RPMI8226 (cell line): Measurements from ENCODE around the gene MORF4L1.
A peak's percentile ranks its signal among the peaks of the same experiment; 100 is the strongest.
"Not testable (repeated sequence)": the region's sequence is repeated elsewhere in the genome, so short reads cannot be mapped to it uniquely, and the experiment has no call there.

ENCODE experiments used
- DNase-seq: peaks from one replicate; pipeline ENCODE4 v3.0.0-alpha.2; 2015

The MORF4L1 gene, protein sequence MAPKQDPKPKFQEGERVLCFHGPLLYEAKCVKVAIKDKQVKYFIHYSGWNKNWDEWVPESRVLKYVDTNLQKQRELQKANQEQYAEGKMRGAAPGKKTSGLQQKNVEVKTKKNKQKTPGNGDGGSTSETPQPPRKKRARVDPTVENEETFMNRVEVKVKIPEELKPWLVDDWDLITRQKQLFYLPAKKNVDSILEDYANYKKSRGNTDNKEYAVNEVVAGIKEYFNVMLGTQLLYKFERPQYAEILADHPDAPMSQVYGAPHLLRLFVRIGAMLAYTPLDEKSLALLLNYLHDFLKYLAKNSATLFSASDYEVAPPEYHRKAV

DNA sequence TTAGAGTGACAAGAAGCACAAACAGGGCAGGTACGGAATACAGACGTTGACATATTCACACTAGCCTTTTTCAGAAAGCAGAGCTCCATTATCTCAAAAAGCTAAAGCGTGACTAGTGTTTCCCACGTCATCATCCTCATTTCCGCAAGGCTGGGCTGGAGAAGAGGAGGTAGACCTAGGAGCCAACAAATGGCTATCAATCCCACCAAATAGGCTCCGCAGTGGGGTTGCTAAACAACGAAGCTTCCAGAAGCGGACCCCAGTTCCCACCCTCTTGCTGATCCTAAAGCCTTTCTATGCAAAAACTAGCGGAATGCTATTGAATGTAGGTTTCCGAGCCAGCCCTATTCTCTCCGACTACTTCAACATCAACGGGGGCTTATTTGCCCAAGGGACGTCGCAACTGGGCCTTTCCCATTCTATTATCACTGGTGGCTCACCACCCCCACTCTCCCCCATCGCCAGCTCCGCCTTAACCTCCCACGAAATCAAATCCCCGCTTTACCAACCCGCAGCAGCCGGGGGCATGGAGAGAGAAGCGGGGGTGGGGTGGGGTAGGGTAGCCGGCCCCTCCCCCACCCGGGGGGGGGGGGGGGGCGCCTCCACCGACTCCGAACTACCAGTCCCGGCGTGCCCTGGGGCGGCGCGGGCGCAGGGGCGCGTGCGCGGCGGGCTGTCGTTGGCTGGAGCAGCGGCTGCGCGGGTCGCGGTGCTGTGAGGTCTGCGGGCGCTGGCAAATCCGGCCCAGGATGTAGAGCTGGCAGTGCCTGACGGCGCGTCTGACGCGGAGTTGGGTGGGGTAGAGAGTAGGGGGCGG lies at the start of gene MORF4L1:
Gene MORF4L1 (plus strand): TSS at position 736 of the 817 bp plus-strand sequence. CDS start 128 bp downstream, outside the sequence.
- peak; percentile 94 for DNase-seq

DNA sequence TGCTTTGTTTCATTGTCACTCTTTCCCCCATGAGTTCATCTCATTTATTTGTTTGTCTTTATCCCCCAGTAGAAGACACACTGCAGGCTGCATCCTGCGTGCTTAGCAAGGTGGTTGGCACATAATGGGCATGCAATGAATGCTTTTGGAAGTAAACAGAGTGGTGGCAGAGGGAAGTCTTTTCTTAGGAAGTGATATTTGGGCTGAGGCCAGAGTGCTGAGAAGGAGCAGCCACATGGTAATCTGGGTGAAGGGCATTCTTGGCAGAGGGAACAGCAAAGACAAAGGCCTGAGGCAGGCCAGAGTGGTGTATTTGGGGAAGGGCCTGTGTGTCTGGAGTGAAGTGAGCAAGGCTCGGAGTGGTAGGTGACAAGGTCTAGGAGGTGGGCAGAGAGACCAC lies 43.8 kb upstream of the MORF4L1 start:
- DNase-seq: no peak

DNA sequence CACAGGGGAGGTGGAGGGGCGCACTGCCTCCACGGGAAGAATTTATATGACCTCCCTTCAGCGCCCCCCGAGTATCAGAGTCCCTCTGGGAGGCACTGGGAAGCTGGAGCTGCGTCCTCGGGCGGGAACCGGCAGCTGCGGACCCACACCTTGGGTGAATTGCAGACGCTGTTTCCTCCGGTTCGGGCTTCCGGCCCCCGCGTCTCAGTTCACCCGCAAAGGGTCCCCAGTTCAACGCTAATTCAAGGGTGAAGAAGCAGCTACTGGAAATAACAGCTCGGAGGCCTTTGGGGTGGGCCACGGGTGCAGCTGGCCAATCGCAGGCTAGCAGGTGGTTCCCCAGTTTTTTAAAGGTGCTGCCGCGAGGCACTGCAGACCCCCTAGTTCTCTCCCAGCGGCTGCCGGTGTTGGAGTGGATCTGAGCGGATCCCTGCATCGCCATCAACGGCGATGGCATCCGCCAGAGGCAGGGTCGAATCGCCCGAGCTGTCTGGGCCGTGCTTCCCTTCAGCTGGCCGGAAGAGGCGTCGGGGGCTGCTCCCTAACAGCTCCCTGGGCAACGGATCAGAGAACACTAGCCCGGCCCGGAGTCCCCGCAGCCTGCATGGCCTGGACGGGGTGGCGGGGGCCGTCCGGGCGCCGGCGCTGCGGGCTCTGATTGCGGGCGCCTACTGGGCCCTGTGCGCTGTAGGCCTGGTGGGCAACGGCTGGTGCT lies 42.0 kb upstream of the MORF4L1 start:
- no peak for DNase-seq

DNA sequence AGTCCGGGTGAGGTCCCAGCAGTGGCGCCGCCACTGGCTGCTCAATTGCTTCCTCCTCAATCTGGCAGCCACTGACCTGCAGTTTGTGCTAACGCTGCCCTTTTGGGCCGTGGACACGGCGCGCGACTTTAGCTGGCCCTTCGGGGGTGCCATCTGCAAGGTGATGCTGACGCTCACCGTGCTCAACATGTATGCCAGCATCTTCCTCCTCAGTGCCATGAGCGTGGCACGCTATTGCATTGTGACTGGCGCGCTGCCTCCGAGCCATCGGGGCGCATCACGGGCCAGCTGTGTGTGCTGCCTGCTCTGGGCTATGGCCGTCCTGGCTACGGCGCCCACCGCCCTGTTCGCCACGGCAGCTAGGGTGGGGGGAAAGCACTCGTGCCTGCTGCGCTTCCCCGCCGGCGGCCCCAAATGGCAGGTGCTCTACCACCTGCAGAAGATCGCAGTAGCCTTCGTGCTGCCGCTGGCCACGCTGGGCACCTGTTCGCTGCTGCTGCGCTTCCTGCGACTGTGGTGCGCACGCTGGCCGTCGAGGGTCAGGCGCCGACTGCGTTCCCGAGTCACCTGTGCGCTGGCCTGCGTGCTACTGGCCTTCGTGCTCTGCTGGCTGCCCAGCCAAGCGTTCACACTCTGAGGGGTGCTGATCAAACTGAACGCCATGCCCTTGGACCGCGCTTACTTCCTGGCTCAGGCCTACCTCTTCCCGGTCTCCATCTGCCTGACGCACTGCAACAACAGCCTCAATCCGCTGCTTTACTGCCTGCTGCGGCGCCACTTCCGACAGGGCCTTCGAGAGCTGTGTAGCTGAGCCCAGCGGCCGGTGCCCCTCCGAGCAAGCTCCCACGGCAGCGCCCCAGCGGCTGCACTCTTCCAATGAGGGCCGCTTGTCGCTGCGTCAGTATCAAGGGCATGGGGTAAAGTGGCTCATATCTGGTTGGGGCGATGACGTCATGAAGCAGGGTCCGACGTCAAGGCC lies 41.2 kb upstream of the MORF4L1 start:
- no peak for DNase-seq

DNA sequence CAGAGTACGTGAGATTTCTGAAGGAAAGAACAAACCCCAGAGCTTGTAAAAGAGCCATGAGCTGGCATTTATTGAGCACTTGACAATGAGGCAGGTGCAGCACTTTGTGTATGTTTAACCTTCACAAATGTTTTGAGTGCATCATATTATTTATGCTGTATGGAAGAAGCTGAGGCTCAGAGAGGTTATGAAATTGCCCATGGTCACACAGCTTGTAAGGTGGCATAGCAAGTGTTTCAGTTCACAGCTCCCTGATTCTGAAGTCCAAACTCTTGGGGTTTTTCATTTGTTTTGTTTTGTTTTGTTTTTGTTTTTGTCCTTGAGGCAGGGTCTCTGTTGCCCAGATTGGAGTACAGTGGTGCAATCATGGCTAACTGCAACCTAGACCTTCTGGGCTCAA lies 36.4 kb upstream of the MORF4L1 start:
- no peak for DNase-seq

DNA sequence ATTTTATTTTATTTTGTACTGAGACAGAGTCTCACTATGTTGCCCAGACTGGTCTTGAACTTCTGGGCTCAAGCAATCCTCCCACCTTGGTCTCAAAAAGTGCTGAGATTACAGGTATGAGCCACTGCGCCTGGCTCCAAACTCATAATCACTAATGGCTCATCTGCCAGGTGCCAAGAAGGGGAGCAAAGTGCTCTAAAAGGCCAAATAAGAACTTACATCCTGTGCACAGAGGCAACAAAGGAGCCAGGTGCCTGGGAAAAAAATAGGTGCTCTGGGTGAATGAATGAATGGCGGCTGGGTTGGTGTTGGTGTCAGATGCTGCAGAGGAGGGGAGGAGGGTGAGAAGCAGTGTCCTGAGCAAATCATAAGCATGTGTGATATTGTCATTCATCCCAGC lies 35.6 kb upstream of the MORF4L1 start:
- peak; percentile 71 for DNase-seq

DNA sequence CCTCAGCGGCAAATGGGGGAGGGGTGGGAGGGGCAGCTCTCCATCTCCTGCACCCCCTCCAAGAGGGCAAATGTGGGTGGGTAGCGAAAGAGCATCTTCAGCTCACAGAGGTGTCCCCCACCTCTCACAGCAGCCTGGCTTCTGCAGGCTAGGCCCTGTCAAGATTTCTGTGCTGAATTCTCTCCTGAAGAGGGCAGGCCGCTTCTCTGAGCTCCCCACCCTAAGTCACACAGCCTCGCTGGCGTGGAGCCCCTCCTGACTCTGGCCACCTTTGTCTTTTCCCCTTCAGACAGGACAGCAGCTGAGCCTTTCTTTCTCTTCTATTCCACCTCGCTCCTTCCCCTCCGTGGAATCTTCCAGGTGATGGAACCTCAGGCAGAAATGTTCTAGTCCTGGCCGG lies 35.1 kb upstream of the MORF4L1 start:
- DNase-seq: no peak

DNA sequence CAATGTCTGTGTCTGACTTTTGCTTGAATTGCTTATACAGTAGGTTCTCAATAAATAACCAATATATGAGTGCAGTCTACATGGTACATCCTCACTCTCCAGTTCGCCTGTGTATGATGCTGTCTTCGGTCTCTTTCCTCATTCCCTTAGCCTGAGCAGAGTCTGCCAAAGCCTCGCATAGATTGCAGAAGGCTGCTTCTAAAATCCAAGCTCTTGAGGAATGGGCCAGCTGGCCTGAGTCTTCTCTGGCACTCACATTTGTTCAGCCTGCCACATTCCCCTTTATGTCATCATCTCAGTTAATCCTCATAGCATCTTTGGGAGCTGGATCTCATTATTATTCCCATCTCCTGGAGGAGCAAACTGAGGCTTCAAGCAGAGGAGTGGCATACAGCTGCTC lies 34.2 kb upstream of the MORF4L1 start:
- peak; percentile 27 for DNase-seq

DNA sequence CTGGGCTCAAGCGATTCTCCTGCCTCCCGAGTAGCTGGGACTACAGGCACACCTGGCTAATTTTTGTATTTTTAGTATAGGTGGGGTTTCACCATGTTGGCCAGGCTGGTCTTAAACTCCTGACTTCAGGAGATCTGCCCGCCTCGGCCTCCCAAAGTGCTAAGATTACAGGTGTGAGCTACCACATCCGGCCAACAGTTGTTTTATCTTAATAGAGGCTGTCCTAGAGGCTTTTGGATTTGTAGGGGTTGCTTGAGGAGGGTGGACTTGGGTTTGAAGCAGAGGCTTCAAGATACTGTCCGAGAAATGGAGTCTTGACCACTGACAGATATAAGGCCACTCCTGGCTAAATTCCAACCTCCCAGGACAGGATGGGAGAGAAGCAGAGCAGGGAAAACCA lies 33.5 kb upstream of the MORF4L1 start:
- DNase-seq: peak; percentile 78

DNA sequence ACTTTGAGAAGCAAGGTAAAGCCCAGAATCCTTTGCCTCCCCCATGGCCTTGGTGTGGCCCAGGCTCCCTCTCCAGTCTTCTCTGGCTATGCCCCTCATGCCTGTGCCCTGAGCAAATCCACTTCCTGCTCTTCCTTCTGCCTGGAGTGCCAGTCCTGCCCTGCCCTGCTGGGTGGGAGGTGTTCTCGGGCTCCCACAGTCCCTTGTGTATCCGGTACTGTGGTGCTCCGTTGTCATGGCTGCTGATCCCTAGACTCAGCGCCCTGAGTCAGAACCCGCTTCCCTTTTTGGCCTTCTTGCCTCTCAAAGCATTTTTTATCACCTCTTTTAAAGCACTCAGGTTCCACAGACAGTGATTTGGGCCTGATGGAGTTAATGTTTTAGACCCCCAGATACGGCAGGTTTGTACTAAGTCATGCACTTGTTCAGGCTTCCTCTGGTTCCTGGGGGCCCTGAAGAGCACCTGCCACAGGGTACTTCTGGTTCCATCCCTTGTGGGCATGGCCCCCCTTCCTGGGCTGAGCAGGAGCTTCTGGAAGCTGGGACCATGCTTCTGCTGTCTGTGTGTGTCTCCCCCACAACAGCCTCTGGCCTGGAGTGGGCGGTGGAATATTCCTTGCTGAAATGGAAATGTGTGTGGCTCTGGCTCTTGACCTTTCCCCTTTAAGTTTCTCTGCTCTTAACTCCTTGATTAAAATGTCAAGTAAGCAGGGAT lies 31.9 kb upstream of the MORF4L1 start:
- DNase-seq: peak; percentile 12

DNA sequence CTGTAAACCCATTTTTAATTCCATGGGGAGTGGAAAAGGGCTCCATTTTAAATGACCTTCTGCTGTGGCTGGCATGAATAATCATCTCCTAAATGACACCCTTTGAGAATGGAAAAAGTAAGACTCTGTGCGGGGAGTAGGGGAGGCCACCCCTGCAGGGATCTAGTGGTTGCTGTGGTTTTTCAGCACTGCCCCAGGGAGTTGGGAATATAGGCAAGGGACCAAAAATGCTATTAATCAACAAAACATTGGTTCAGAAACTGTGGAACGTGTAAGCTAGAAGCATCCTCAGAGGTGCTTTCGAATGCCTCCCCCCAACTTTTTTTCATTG lies 31.3 kb upstream of the MORF4L1 start:
- DNase-seq: no peak

DNA sequence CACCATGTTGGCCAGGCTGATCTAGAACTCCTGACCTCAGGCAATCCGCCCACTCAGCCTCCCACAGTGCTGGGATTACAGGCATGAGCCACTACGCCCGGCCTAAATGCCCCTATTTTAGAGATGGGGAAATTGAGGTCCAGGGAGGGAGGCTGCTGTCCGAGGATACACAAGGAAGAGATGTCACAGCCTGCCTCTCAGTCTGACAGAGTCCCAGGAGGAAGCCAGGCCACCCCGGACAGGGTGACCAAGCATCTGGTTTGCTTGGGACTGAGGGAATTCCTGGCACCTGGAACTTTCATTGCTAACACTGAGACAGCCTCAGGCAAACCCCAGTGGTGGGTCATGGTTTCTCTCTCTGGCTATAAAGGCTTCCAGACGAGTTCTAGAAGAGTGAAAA lies 30.8 kb upstream of the MORF4L1 start:
- DNase-seq: no peak

DNA sequence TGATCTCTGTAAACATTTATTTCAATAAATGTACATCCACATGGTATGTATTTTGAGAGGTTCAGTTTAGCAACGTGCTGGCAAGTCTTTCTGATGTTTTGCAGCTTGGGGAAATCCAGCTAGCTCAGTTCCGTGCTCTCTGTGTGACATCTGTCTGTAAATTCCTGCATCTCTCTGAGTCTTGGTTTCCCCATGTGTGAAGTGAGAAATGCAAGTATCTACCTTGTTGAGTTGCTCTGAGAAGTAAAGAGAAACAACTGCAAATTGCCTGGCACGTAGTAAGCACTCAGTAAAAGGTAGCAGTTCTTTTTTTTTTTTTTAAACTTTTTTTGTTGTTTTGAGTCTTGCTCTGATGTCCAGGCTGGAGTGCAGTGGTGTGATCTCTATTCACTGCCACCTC lies 30.2 kb upstream of the MORF4L1 start:
- no peak for DNase-seq

DNA sequence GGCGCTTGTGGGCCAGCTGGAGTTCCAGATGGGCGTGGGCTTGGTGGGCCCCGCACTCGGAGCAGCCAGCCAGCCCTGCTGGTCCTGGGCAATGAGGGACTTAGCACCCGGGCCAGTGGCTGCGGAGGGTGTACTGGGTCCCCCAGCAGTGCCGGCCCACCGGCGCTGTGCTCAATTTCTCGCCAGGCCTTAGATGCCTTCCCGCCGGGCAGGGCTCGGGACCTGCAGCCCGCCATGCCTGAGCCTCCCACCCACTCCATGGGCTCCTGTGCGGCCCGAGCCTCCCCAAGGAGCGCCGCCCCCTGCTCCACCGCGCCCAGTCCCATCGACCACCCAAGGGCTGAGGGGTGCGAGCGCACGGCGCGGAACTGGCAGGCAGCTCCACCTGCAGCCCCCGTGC lies 25.8 kb upstream of the MORF4L1 start:
- not testable (repeated sequence) for DNase-seq

DNA sequence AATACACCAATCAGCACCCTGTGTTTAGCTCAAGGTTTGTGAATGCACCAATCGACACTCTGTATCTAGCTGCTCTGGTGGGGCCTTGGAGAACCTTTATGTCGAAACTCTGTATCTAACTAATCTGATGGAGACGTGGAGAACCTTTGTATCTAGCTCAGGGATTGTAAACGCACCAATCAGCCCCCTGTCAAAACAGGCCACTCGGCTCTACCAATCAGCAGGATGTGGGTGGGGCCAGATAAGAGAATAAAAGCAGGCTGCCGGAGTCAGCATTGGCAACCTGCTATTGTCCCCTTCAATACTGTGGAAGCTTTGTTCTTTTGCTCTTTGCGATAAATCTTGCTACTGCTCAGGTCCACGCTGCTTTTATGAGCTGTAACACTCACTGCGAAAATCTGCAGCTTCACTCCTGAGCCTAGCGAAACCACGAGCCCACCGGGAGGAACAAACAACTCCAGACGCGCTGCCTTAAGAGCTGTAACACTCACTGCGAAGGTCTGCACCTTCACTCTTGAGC lies 25.2 kb upstream of the MORF4L1 start:
- DNase-seq: not testable (repeated sequence)

DNA sequence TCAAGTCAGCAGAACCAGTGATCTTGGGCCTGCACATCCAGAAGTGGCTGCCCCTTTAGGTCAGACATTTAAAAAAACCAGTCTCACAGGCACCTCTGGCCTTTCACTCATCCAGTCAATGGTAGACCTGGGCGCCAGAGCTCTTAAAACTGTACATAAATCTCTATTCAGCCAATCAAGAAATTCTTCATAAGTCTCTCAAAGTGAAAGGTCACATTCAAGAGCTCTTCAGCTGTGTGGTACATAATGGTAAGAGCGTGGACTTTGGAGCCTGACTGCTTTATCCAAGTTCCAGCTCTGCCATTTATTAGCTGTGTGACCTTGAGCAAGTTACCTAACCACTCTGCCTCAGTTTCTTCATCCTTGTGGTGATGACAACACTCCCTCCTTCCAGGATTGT lies 22.3 kb upstream of the MORF4L1 start:
- DNase-seq: no peak

DNA sequence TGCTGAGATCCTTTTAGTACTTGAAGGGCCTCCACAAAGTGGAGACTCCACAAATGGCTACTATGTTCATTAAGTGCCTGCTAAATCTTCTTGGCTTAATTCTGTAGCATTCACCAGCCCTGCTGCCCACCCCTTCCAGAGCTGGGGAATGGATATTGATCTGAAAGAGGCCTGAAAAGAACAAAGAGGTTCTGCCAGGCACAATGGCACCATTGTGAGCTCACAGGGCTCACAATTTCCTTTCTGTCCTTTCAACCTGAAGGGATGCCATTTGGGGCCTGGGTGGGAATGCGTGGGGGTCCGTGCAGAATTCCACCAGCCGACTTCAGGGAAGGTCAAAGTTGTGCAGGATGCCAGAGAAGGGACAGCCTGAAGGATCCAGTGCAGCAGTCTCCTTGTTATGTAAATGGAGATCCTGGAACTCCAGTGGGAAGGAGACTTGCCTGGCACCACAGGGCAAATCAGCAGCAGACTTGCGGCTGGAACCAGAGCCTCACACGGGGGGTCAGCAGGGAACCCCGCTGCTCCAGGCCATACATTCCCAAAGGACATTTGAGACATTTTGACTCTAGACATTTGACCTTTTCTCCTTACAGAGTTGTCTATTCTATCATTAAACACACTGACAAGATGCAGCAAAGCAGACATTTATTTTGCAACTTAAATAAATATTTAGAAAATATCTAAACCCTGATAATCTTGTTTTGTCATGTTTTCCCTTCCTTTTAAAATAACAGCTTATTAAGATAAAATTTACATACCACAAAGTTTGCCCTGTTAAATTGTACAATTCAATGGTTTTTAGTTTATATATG lies 21.5 kb upstream of the MORF4L1 start:
- no peak for DNase-seq

DNA sequence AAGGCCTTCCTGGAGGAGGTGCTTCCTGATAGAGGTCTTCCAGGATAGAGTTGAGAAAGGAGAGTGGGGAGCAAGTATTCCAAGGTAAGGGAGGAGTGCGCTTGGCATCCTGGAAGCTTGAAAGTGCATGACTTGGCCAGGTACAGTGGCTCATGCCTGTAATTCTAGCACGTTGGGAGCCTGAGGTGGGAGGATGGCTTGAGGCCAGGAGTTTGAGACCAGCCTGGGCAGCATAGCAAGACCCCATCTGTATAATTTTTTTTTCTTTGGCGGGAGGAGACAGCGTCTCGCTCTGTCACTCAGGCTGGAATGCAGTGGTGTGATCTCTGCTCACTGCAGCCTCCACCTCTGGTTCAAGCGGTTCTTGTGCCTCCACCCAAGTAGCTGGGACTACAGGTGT lies 19.2 kb upstream of the MORF4L1 start:
- DNase-seq: no peak

DNA sequence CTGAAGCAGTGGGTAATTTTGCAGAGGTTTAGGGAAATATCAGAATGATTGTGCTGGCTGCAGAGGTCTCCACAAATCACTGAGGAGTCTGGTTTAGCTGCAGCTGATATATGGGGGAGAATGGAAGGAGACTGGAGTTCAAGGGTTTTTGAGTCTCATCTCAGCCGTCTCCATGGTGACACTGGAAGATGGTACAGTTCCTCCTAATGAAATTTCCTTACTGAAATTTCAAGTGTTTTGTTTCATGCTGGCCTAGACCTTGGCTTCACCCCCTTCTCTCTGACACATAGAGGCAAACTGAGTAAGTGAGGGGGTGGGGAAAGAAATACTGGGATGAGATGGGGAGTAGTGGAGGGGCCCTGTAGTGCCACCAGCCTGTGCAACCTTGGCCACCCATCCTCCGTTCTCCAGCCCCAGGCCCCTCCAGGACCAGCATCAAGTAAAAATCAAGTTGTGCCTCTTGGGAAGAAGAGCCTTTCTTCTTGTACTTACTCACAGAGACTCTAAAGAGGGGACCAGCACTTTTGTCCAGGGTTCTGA lies 17.8 kb upstream of the MORF4L1 start:
- DNase-seq: no peak

DNA sequence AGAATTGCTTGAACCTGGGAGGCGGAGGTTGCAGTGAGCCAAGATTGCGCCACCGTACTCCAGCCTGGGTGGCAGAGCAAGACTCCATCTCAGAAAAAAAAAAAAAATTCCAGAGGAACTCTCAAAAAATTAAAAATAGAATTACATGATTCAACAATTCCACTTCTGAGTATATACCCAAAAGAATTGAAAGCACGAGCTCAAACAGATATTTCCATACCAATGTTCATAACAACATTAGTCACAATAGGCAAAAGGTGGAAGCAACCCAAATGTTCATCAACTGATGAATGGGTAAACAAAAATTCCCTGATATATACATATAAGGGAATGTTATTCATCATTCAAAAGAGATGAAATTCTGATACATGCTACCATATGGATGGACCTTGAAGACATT lies 16.9 kb upstream of the MORF4L1 start:
- no peak for DNase-seq
